Bronchial smooth muscle cell (primary cell): ENCODE measurements around the gene POLE4. TPM values are rescaled to one million over a fixed set of nuclear protein-coding genes. Genes with fewer than 3 reads are reported as not detected.

ENCODE experiments used
- total RNA-seq: library from RNA; depleted of rRNA; stranded (reverse); fragments of >200 nt; gene quantifications from 2 replicates; pipeline ENCODE4 v1.2.1, GENCODE V29; 2014

The POLE4 gene
- total RNA-seq = 19.8 and 30.1 TPM in 2 replicates

GRCh38 chr2:74958274-74959105 is at the start of gene POLE4:
POLE4 (plus strand) TSS chr2:74958643; CDS start chr2:74958680, 37 bp downstream.

Other genes starting within 250 kb of the POLE4 start
- gene HK2, start 124.5 kb upstream of the POLE4 start, total RNA-seq = 16.9 and 20.6 TPM in 2 replicates
- 0.16 TPM in 1 of 2 replicates, not detected in the other for gene TACR1, start 240.9 kb downstream of the POLE4 start, total RNA-seq